Activated T-cell treated with anti-CD3 and anti-CD28 coated beads for 1 hour (primary cell): ENCODE data around the gene WDR37.

Source experiments
- DNase-seq: peaks from one replicate; pipeline ENCODE4 v3.0.0-alpha.2; 2020; ENCODE audit warnings: low read depth

The WDR37 gene

DNA sequence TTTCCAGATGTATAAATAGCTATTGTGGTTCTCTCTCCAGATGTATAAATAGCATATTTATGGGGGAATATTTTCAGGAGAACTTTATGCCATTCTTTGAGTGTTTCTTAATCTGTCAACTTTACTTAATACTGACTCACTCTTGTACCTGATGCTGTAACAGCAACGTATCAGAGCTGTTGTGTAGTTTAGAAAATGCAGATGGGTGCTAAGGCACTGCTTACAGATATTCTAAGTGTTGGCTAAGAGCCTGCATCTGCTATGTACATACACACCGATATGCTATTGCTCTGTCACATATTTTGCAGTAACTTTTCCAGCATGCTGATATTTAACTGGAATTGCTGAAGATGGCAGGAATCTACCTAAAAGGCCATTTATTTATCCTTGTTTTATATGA lies 71.9 kb downstream of the WDR37 start:
- no peak for DNase-seq

DNA sequence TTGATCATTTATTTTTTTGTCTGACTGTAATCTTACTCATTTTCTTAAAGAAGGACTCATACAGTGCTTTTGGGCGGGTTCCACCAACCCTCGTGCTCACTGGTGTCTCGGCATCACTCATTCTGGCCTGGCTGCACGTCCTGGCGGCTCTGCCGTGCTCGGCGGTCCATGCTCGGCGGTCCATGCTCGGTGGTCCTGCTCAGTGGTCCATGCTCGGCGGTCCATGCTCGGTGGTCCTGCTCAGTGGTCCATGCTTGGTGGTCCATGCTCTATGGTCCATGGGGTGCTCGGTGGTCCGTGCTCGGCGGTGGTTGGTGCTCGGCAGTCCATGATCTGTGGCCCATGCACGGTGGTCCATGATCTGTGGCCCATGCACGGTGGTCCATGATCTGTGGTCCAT lies 72.5 kb downstream of the WDR37 start:
- no peak for DNase-seq

DNA sequence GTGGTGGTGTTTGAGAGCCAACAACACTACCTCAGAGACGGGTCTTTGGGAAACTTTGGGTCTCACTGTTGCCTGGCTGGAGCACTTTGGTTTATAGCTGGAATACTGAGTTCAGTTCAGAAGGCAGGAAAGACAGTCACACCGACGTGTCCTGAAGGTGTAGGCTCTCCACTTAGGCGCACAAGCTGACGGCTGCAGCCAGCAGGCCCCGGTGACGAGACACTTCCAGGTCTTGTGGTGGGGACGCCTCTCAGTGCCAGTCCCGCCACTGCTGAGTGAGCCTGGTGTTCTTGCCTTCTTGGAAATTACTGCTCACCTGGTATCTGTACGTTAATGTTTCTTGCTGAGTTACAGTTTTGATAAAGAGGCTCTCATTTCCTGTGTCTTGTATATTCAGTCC lies 74.0 kb downstream of the WDR37 start:
- DNase-seq = no peak

DNA sequence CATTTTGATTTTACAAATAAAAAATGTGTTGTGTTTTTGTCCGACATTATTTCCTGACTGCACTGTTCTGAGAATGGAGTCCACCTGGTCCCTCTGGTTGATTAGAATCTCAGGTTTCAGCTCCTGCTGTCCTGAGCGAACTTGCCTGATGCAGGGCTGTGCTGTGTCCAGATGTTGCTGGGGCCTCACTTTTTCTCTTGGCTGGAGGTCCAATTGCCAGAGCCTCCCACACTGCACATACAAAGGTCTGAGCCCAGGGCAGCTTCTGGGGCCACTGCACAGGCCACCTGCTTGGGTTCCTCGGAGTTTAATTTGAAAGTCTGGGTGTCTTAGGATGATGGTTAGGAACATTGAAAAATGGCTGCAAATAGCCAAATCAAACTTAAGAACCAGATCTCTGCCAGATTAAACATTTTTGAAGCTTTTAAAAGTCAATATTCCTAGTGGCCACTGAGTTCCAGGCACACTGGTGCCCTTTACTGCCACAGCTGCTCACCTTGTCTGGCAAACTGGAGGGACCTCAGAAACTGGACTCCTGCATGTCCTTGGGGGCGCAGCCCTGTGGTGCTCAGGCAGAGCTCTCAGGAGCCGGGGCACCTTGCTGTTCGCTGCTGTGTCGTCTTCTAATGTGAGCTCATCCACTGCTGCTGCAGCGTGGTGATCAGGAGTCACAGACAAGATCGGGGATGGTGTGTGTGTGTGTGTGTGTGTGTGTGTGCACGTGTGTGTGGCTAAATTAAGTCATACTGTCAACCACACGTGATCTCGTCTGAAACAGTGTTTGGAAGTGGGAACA lies 75.0 kb downstream of the WDR37 start:
- DNase-seq = no peak

DNA sequence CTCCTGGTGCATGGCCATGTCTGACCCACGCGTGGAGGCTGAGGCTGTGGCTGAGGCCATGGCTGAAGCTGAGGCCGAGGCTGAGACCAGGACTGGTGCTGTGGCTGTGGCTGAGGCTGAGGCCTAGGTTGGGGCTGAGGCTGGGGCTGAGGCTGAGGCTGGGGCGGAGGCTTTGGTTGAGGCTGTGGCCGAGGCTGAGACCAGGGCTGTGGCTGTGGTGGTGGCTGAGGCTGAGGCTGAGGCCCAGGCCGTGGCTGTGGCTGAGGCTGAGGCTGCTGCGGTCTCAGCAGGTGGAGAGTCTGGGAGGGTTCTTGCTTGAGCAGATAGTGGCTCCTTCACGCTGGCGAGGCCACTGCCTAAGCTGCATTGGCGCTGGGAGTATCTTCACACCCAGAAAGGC lies 76.4 kb downstream of the WDR37 start:
- DNase-seq = no peak

GRCh38 chr10:1133495-1134045 lies 77.4 kb downstream of the WDR37 start:
- DNase-seq = no peak

GRCh38 chr10:1134156-1134555 lies 78.0 kb downstream of the WDR37 start:
- no peak for DNase-seq

GRCh38 chr10:1136268-1136667 lies 80.1 kb downstream of the WDR37 start:
- no peak for DNase-seq

GRCh38 chr10:1137499-1138163 lies 81.4 kb downstream of the WDR37 start:
- DNase-seq = no peak

- DNase-seq = no peak
These were observed 82.3 kb downstream of the WDR37 start for GRCh38 chr10:1138529-1138928.

DNA sequence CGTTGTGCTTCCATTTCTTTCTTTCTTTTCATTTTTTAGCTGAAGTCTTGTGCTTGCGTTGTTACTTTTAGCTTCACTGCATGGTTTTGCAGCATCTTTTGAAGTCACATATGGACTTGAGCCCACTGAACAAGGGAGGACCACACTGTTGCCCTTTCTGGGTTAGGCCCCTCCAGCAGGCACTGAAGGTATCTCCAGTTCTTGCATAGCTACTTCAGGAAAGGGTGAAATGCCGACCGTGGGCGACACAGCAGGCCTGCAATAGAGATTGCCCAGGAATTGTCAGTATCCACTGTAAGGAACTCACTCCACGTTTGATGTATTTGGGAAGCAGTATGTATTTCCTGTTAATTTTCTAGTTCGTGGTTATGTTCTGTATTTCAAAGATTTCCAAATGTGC lies 85.1 kb downstream of the WDR37 start:
- no peak for DNase-seq

GRCh38 chr10:1141701-1142100 lies 85.5 kb downstream of the WDR37 start:
- no peak for DNase-seq

GRCh38 chr10:1142596-1142995 lies 86.4 kb downstream of the WDR37 start:
- no peak for DNase-seq

GRCh38 chr10:1147810-1148209 lies 91.6 kb downstream of the WDR37 start:
- DNase-seq = no peak

GRCh38 chr10:1148855-1149605 lies 92.8 kb downstream of the WDR37 start:
- DNase-seq = no peak

DNA sequence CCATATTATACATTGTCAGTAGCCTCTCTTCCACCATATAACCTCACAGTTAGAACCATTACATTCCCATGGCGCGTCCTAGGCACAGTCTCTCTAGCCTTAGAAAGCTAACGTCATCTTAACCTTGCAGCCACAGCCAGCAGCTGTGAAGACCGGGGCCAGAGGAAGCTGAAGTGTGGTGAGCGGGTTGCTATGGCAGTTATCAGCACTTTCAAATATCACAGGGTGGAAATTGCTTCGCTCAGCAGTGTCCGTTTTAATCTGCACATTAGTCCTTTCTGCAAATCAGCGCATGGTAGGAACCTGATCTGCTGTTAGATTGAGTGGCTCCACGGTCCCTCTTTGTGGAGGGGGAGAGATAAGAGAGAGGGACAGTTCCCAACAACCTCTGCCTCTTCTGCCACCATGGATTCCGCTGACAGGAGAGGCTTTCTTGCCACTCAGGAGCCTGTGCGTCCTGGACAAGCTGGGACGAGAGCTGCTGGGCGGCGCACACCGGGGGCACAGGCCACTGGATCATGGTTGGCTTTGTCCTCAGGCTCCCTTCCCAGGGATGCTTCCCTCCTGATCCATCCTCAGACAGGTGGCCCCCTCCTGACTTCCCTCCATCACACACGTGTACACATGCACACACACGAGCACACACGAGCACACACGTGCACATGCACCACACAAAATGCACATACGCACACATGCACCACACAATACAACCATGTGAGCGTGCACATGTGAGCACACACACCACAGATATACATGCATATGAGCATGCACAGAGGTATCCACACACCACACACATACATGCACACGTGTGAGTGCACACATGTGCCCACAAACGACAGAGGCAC lies 93.8 kb downstream of the WDR37 start:
- DNase-seq = no peak

DNA sequence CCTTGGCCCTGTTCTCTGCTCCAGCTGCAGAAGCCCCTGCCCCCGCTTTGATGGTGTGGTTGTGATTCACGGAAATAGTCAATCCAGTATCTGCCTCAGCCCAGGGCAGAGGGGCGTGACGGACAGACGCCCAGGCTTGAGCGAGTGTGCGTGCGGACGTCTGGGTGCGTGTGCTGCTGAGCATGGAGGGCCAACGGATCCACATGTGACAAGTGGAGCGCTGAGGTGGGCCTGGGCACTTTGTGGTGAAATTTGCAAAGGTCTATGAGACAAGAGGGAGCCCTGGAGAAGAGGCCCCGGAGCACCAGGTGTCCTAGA lies 94.4 kb downstream of the WDR37 start:
- no peak for DNase-seq

GRCh38 chr10:1151076-1152033 lies 95.2 kb downstream of the WDR37 start:
- no peak for DNase-seq

- no peak for DNase-seq
These were observed 96.4 kb downstream of the WDR37 start for GRCh38 chr10:1152386-1153250.

- DNase-seq = no peak
These were observed 97.1 kb downstream of the WDR37 start for GRCh38 chr10:1153251-1153763.
